ENCODE results near the gene FAH.

GRCh38 chr15:80208758-80209734 lies 56.2 kb downstream of the FAH start:
- TF ChIP-seq EZH2 (IDR thresholded peaks at IDR 0.05) (no peak), FOXP2 (optimal IDR thresholded peaks at IDR 0.05; ENCODE audit: control extremely low read depth, extremely low read length, insufficient read depth) (no peak), POLR2AphosphoS5 (IDR thresholded peaks at IDR 0.05; ENCODE audit: borderline replicate concordance, low read depth, low read length) (no peak)

Data from SK-N-MC (cell line).